ENCODE results near the gene TRIM31. TPM values are rescaled to one million over a fixed set of nuclear protein-coding genes. Genes with fewer than 3 reads are reported as not detected.

The TRIM31 gene
- total and polyA plus RNA-seq, 4 donors = 0.16 to 1.3 (median 0.48) TPM

- no peak overlapping the region for H3K27ac ChIP-seq (ENCODE audit: low read depth in 1 of 2, low read length in 2 of 2)
- peaks cover 0 to 17% (median 1%) of the 10 kb centered on the region in 4 donors for H3K27me3 ChIP-seq (ENCODE audit: control insufficient read depth in 4 of 4, insufficient read depth in 4 of 4, low read length in 3 of 4)
- no peak overlapping the region for H3K9ac ChIP-seq (ENCODE audit: low read depth in 1 of 2, low read length in 2 of 2)
- H3K4me3 ChIP-seq (ENCODE audit: low read depth in 1 of 3, low read length in 3 of 3) = no peak overlapping the region
- DNase-seq (ENCODE audit: low spot score) = no peak
- no peaks in the 10 kb centered on the region for H3K9me3 ChIP-seq (ENCODE audit: control insufficient read depth in 4 of 4, low read length in 3 of 4)
- WGBS = 65% methylated on average over 4 of the region's 4 CpGs
- H3K36me3 ChIP-seq (ENCODE audit: control insufficient read depth in 4 of 4, insufficient read depth in 3 of 4, low read depth in 1 of 4, low read length in 3 of 4) = no peaks in the 10 kb centered on the region
- peaks cover 2 to 7% (median 4%) of the 10 kb centered on the region in 4 donors for H3K4me1 ChIP-seq (ENCODE audit: control insufficient read depth in 4 of 4, insufficient read depth in 4 of 4, low read length in 3 of 4)
- TF ChIP-seq JUND (IDR thresholded peaks at IDR 0.05) (no peak), FOXA2 (IDR thresholded peaks at IDR 0.05) (no peak)
Measured at GRCh38 chr6:30130179-30130679, 17.3 kb upstream of the TRIM31 start.

DNA sequence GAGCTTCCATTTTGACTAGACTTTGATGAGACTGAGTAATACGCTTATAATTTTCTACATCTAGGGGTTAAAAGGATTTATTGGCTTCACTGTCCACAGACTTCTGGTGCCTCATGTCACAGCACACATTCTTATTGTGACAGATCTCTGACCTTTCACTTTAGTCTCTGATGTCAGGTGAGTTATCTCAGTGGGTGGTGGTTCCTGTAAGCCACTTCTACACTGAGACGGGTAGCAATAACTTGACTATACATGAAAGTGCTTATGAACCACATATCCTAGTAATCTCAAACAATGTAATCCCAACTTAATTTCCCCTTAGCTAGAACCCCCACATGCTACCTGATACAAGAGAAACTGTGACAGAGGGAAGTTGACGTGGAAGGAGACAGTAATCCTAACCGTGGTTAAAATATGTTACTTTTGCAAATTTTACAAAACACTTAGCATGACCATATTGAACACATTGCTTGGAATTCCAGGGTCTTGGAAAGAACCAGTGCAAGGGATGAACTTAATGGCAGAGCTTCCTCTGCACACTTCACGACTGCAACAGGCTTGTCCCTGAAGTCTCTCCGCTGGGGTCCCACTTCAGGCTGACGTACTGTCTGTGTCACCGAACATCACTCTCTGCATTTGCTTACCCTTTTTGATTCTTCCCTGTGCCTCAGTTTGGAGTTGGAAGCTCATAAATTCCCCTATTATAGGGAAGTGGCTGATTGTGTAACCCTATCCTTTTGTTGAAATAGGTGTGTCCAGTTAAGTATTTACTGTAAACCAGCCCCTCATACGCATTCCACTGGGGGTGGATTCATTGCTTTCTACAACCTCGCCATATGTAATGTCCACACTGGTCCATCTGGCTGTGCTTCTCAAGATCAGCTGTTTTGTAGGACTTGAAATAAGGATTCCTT is 16.6 kb upstream of the TRIM31 start:
- no peak for DNase-seq (ENCODE audit: low spot score)
- Histone ChIP-seq H3K27me3 (ENCODE audit: control insufficient read depth in 4 of 4, insufficient read depth in 4 of 4, low read length in 3 of 4) (peaks cover 0 to 14% (median 1%) of the 10 kb centered on the region in 4 donors), H3K4me3 (ENCODE audit: low read depth in 1 of 3, low read length in 3 of 3) (no peak overlapping the region), H3K4me1 (ENCODE audit: control insufficient read depth in 4 of 4, insufficient read depth in 4 of 4, low read length in 3 of 4) (peaks cover 2 to 7% (median 4%) of the 10 kb centered on the region in 4 donors), H3K36me3 (ENCODE audit: control insufficient read depth in 4 of 4, insufficient read depth in 3 of 4, low read depth in 1 of 4, low read length in 3 of 4) (no peaks in the 10 kb centered on the region), H3K9ac (ENCODE audit: low read depth in 1 of 2, low read length in 2 of 2) (no peak overlapping the region), H3K27ac (ENCODE audit: low read depth in 1 of 2, low read length in 2 of 2) (no peak overlapping the region), H3K9me3 (ENCODE audit: control insufficient read depth in 4 of 4, low read length in 3 of 4) (no peaks in the 10 kb centered on the region)
- WGBS = 70% methylated on average over 10 of the region's 10 CpGs
- TF ChIP-seq SP1 (IDR thresholded peaks at IDR 0.05) = no peak
- TF ChIP-seq HNF4A (conservative IDR thresholded peaks at IDR 0.05) = no peak
- no peak for TF ChIP-seq GABPA (IDR thresholded peaks at IDR 0.05 in 1 of 2, conservative IDR thresholded peaks at IDR 0.05 in 1 of 2)
- TF ChIP-seq RAD21 (IDR thresholded peaks at IDR 0.05) = no peak
- TF ChIP-seq, protein P1, sequence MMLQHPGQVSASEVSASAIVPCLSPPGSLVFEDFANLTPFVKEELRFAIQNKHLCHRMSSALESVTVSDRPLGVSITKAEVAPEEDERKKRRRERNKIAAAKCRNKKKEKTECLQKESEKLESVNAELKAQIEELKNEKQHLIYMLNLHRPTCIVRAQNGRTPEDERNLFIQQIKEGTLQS (IDR thresholded peaks at IDR 0.05) = no peak
- TF ChIP-seq JUND (IDR thresholded peaks at IDR 0.05) = no peak

- peaks cover 0 to 12% (median 1%) of the 10 kb centered on the region in 4 donors for H3K27me3 ChIP-seq (ENCODE audit: control insufficient read depth in 4 of 4, insufficient read depth in 4 of 4, low read length in 3 of 4)
- no peak overlapping the region for H3K4me3 ChIP-seq (ENCODE audit: low read depth in 1 of 3, low read length in 3 of 3)
- no peaks in the 10 kb centered on the region for H3K9me3 ChIP-seq (ENCODE audit: control insufficient read depth in 4 of 4, low read length in 3 of 4)
- TF ChIP-seq TAF1 (conservative IDR thresholded peaks at IDR 0.05) (no peak), HNF4A (conservative IDR thresholded peaks at IDR 0.05) (no peak), YY1 (IDR thresholded peaks at IDR 0.05) (no peak), SP1 (IDR thresholded peaks at IDR 0.05) (no peak), HNF4G (IDR thresholded peaks at IDR 0.05) (no peak), RAD21 (IDR thresholded peaks at IDR 0.05) (no peak), FOXA1 (IDR thresholded peaks at IDR 0.05) (no peak), FOXA2 (IDR thresholded peaks at IDR 0.05) (no peak), NR2F2 (IDR thresholded peaks at IDR 0.05) (no peak)
- TF ChIP-seq, protein P2, sequence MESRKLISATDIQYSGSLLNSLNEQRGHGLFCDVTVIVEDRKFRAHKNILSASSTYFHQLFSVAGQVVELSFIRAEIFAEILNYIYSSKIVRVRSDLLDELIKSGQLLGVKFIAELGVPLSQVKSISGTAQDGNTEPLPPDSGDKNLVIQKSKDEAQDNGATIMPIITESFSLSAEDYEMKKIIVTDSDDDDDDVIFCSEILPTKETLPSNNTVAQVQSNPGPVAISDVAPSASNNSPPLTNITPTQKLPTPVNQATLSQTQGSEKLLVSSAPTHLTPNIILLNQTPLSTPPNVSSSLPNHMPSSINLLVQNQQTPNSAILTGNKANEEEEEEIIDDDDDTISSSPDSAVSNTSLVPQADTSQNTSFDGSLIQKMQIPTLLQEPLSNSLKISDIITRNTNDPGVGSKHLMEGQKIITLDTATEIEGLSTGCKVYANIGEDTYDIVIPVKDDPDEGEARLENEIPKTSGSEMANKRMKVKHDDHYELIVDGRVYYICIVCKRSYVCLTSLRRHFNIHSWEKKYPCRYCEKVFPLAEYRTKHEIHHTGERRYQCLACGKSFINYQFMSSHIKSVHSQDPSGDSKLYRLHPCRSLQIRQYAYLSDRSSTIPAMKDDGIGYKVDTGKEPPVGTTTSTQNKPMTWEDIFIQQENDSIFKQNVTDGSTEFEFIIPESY (IDR thresholded peaks at IDR 0.05) = no peak
- TF ChIP-seq, protein P1 (IDR thresholded peaks at IDR 0.05) = no peak
- TF ChIP-seq, protein P3, sequence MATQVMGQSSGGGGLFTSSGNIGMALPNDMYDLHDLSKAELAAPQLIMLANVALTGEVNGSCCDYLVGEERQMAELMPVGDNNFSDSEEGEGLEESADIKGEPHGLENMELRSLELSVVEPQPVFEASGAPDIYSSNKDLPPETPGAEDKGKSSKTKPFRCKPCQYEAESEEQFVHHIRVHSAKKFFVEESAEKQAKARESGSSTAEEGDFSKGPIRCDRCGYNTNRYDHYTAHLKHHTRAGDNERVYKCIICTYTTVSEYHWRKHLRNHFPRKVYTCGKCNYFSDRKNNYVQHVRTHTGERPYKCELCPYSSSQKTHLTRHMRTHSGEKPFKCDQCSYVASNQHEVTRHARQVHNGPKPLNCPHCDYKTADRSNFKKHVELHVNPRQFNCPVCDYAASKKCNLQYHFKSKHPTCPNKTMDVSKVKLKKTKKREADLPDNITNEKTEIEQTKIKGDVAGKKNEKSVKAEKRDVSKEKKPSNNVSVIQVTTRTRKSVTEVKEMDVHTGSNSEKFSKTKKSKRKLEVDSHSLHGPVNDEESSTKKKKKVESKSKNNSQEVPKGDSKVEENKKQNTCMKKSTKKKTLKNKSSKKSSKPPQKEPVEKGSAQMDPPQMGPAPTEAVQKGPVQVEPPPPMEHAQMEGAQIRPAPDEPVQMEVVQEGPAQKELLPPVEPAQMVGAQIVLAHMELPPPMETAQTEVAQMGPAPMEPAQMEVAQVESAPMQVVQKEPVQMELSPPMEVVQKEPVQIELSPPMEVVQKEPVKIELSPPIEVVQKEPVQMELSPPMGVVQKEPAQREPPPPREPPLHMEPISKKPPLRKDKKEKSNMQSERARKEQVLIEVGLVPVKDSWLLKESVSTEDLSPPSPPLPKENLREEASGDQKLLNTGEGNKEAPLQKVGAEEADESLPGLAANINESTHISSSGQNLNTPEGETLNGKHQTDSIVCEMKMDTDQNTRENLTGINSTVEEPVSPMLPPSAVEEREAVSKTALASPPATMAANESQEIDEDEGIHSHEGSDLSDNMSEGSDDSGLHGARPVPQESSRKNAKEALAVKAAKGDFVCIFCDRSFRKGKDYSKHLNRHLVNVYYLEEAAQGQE (IDR thresholded peaks at IDR 0.05) = no peak
- no peak overlapping the region for H3K27ac ChIP-seq (ENCODE audit: low read depth in 1 of 2, low read length in 2 of 2)
- peaks cover 2 to 7% (median 4%) of the 10 kb centered on the region in 4 donors for H3K4me1 ChIP-seq (ENCODE audit: control insufficient read depth in 4 of 4, insufficient read depth in 4 of 4, low read length in 3 of 4)
- DNase-seq (ENCODE audit: low spot score) = no peak
- H3K36me3 ChIP-seq (ENCODE audit: control insufficient read depth in 4 of 4, insufficient read depth in 3 of 4, low read depth in 1 of 4, low read length in 3 of 4) = no peaks in the 10 kb centered on the region
- H3K9ac ChIP-seq (ENCODE audit: low read depth in 1 of 2, low read length in 2 of 2) = no peak overlapping the region
- WGBS = 27% methylated on average over 50 of the region's 50 CpGs
Measured at GRCh38 chr6:30127238-30128093, 14.6 kb upstream of the TRIM31 start.
